NCI-H128 (cell line): ENCODE results near the gene CADPS.

Source experiments
- DNase-seq: peaks from one replicate; lab custom pipeline; 2025; ENCODE audit not compliant: unreplicated experiment; lab: John Stamatoyannopoulos, UW

Gene CADPS

DNA sequence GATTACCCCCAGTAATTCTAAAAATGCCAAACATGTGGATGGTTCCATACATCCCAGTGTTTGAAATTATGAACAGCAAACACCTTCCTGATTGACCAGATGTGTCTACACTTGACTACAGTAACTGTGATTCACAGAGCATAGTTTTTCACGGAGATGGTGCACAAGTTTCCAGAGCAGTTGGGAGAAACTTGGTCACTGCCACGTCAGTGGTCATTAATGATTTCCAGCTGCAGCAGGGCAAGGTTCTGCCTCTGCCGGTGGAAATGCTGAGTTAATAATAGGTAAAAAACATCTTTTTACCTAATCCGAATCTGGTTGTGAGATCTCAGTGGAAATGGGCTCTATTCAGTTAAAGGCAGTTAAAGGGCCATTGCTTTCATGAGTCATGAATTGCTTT lies 347.7 kb downstream of the CADPS start:
- DNase-seq, result no peak

DNA sequence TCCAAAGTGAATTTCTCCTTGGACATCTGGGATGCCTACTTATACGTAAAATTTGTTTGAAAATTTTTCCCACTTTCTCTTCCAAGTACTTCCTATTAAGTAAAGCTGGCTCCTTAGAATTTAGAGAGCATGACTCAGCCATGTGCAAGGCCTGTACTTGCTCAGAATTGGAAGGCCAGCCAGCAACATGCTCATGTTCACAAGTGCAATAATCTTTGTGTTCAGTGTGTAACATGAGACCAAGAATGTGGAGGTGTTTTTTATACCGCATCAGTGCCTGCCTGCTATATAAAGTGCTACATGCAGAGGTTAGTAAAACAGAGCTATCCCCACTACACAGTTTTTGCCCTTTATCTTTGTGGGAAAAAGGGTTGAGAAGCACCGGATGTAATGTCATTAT lies 349.9 kb downstream of the CADPS start:
- no peak for DNase-seq

DNA sequence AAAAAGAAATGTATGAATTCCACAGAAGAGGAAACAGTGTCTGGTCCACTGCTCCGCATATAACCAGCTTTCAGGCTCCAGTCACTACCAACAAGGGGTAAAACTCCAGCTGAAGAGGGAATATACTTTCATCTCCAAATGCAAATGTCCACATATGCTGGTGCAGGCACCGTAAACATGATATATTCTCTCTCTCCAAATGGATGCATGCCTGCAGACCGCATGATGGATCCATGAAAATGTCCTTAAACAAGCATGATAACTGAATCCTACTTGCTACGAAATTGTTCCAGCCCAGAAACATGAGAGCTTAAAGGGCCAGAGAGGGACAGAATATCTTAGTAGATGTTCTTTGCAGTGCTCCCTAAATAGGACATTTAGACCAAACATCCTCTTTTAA lies 351.5 kb downstream of the CADPS start:
- DNase-seq, result no peak

DNA sequence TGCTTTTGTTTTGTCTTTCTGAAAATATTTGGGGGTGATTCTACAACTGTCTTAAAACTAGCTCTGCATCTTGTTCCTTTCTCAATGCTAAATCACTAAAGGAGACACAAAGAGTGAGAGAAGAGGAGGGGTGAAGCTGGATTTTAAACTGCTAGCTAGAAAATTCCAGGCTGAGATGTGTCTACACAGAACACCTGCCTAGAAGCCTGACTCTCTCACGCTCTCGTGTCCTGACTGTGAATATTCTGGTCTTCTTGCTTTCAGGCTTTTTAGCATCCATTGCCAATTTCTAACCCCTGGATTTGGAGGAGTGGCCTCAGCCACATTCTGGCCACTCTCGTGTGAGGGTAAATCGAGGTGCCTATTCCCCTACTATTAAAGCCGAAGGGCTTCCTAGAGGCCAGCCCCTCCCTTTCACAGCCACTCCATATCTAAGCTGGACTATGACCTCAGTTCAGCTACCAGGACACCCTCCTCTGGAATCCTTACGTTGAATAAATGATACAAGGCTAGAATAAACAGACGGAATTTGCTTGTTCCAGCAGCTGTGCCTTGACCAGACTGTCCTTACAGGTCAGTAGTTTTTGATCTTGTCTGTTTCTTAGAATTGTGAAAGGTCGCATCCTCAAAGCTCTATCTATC lies 353.6 kb downstream of the CADPS start:
- no peak for DNase-seq

DNA sequence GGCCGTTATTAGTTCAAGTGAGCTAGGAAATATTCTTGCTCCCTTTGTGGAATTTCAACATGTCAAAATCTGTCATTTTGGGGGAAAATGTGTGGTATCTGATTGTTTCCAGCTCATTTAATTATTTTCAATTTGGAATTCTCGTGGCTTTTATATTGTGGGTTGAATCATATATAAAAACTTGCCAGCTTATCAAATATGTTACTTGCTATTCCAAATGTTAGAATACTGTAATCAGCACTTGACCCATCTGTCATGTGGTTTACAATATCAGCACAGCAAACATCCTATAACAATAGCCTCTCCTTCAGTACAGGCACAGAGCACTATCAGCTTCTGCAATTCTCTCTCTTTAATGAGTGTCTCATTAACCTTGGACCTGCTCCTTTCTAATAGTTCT lies 371.7 kb downstream of the CADPS start:
- DNase-seq, result no peak

DNA sequence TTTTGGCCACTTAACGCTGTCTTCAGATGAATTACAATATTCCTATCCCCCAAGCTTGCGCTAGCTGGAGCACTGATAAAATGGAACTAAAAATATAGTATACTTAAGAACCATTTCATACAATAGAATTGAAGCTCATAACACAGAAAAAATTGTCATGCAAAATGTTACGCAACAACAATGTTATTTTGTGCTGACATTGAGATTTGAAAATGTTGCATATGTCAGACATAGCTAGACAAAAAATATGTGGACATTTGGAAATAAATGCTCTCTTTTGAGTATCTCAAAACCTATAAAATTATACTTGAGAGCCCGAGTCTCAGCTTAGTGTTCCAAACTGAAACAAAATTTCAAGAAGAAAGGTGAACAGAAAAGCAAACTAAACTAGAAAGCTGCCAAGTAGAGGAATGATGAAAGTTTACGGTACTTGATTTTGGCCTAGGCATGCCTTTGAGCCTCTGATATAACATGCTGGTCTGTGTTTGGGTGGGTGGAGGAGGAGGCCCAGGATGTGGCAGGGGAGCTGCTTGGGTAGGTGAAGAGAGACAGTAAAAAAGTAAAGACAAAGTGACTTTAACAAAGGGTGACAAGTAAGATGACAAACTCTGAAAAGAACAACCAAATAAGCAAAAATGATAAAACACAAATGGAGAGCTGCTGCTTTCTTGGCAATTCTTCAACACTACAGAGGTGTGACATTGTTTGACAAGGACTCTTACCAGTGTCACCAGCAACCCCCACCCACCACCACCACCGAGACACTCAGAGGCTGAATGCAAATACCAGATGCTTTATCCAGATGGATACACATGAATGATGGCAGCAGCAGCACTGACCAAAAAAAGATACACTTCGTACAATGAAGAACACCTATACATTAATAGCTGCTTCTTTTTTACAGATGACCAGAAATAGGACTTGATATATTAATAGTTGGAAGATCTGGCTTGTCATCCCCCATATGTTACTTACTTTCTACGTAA lies 372.6 kb downstream of the CADPS start:
- DNase-seq, result no peak

DNA sequence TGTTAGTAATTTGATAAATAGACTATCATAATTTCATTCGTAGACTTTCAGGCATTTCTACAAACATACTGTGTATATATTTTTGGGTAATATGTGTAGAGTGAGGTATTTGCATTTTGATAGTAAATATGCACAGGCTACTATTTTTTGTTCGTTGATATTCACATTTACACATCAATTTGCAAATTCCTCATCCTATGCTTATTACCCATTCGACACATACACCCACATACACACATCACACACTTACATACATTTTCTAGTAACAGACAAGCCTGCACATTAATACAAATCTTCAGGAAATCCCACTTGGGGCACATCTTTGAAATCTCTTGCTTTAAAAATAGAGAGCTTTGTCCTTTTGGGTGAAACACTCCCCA lies 373.9 kb downstream of the CADPS start:
- DNase-seq, result no peak

DNA sequence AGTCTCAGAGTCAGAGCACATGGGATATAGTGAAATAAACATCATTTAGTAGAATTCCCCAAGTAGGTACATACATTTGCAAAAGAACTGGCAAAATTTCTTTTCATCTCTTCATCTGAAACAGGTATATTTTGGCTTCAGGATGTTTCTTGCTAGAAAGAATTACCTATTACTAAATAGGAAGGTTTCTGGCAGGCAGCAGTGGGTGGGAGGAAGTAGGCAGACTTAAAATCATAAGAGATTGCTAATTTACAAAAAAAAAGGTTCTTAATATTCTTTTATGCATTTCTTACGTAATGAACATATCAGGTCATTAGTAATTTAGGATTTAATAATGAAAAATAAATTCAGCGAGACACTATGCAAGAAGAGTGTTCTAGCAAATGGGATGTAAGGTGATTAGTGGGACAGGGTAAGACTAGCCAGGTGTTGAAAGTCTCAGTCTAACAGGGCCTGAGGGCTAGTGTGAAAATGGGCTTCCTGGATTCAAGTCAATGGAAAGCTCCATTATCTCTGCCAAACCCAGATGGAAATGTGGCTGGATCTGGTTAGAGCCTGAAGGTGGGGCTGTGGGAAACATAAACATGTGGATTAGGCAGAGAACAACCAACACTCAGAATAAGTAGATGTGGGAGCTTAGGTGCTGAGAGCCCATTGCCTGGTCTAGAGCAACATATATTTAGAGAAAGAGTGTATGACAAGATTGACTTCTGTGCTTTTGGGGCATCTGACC lies 374.5 kb downstream of the CADPS start:
- no peak for DNase-seq

DNA sequence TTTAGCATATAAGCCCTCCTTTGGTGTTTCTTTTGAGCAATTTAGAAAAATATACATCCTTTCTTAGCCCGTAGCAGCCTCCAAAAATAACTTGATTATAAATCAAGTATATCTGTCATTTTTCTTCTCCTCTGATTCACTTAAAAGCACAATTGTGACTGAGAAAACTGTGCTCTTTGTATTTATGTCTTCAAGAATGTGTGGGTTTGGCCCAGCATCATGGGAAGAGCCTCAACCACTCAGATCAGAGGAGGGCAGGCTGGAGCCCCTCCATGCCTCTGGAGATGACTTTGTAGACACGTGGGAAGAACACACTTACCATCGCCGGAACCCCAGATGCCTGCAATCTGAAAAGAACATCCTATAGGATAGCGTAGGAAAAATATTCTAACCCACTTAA lies 378.1 kb downstream of the CADPS start:
- no peak for DNase-seq

DNA sequence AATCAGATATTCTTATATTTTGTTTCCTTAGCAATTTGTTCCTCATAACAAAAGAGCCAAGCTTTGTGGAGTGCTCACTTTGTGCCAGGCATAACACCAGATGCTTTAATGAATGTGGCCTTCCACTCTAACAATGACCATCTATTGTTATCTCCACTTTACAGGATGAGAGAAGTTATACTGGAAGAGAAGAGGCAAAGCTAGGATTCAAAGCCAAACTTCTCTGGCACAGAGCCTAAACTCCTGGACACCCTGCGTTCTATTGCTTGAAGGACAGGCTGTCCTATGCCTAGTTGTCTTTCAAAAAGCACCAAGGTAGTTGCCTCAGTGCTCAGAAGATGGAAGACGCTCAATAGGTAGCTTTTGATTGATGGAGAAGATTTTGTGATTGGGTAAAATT lies 378.7 kb downstream of the CADPS start:
- no peak for DNase-seq

DNA sequence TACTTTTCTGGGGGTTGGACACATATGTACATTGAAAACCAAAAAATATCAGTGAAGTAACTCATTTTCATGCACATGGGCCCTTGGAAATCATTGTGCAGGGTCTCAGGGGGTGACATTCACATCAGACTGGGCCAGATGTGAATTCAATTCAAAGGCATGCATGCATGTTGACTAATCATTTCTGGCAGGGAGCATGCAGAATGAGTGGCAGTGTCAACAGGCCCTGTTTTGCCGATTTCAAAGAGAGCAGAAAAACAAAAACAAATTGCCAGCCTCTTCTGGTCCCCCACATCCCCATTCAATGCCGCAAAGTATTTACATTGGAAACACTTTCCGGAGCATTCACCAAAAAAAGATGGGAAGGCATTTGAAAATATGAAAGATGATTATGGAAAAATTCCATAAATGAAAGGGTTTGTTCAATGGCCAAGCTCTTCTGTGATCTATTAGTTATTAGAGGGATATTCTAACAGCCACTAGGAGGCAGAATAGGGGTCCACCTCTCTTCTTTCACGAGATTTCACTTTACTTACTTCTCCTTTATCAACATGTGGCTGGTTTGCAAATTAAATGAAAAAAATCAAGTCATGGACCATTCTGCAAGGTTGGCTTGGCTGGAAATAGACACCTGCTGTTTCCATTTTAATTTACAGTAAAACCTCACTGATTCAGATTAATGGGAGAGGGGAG lies 382.0 kb downstream of the CADPS start:
- DNase-seq, result no peak

DNA sequence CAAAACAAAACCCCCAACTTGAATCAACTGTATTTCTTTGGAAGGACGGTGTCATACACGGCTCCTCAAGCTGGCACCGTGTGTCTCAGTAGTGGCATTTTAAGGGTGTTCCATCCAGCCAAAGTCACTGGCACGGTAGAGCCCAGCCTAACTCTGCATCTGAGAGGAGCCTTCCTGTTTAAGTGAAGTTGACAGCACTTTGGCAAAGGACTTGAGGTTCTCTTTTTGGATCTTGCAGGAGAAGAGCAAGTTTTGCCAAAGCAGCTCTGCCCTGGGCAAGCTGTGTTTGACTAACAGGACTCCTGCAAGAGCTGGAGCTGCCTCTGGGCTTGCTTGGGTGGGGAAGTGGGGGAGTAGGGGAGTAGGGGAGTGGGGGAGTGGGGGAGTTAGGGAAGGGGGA lies 392.3 kb downstream of the CADPS start:
- no peak for DNase-seq

DNA sequence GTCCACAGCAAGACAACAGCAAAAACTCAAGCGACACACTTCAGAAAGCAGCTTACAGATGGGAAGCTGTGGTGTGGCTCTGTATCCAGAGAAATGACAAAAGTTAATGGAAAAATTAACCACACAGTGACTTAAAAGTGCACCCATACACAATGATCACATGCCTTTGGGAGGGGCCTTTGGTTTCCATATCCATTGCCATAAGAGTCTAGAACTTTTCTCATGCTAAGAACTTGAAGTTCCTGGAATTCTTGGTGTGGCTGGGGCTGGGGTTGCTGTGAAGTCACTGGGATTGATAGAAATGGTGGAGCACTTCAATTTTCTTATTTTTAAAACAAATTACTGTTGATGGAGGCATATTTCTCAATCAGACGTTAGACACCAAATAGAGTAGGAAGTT lies 393.3 kb downstream of the CADPS start:
- no peak for DNase-seq

DNA sequence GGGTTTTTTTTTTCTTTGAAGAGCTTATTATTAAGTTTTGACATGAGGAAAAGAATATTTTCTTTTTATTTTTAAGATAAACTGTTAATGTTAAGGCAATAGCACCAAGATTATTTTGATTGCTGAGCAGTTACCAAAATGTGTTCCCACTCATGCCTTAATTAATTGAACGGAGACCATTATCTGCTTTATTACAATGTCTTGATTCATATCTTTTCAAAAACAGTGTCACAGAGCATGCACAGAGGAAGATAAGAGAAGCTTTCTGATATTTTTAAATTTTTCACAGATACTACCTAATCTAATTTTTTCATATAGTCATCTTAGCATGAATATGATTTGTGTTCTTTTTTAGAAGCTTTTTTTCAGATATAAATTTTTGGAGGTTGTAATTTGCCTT lies 395.2 kb downstream of the CADPS start:
- DNase-seq, result no peak

DNA sequence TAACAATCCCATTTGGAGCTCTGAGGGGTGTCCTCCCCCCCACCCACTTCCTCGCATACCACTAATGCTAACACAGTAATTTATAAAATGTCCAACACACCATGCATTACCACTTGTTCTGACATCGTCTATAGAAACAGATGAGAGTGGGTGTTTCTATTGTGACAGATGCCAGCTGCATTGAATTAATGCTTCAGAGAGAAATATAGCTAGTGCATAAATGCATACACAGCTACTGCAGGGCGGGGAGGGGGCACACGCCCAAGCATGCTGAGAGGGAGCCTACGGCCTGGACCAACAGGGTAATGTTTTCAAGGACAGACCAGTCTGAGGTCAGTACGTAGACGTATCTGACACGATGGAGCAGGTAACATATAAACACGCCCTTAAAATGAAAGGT lies 395.9 kb downstream of the CADPS start:
- DNase-seq, result no peak

DNA sequence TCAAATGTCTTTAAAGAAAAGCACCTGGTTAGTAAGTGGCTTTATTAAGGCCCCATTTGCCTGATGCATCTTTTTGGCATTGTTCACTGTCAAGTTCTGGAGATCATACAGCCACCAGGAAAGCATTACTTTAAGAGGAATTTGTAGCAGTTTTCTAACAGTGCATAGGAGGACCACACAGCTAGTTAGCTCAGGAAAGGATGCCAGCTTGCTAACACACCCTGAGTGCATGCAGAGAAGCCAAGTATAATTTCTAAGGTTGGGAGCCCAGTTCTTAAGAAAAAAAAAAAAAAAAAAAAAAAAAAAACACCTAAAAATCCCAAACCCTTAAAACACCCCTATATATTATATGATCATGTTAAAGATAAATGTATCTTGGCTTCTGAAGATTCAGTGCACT lies 399.9 kb downstream of the CADPS start:
- no peak for DNase-seq

DNA sequence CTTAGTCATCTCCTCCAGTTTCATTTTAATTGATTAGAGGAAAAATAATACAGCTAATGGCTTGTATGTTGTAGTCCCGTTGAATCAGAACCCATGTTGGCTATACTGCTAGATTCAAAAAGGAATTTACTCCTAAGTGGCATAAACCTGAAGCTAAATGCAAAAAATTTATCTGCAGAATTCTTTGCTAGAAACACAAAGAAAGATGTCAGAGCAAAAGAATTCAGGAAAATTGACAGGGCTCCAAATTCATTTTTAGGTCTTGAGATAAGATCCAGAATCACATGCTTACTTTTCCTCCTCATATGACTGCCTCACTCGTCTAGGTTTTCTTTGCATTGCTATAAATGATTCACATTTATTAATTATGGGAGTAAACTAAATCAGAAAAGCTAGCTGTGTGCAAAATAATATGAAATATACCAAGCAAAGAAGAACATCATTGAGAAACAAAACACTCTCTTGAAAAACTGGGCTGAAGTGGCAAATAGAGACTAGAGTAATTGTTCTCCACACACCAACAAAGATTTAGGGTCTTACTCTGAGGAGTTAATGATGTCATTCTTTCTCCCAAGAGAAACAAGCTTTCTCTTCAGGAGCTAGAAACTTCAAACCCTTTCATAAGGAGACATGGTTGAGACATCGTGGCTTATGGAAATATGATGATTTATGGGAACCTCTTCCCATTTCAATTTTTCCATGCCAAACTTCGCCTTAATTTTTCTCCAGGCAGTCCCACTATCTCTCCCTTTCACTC lies 407.1 kb downstream of the CADPS start:
- DNase-seq, result no peak

DNA sequence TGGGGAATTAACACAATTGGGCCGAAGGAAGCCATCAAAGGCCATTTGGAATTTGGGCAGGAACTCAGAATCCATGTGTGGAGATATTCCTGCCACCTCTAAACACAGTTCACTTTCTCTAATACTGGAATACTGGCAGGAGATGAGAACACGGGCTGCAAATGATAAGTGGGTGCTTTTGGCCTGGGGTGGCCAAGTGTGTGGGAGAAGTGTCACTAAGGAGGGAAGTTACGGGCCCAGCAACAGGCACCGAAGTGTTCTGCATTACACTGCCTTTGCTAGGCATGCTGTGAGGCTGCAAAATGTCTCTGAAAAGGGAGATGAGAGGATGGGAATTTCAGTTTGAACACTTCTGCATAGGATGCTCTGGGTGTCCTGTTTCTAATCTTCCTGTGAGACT lies 412.4 kb downstream of the CADPS start:
- DNase-seq, result no peak

DNA sequence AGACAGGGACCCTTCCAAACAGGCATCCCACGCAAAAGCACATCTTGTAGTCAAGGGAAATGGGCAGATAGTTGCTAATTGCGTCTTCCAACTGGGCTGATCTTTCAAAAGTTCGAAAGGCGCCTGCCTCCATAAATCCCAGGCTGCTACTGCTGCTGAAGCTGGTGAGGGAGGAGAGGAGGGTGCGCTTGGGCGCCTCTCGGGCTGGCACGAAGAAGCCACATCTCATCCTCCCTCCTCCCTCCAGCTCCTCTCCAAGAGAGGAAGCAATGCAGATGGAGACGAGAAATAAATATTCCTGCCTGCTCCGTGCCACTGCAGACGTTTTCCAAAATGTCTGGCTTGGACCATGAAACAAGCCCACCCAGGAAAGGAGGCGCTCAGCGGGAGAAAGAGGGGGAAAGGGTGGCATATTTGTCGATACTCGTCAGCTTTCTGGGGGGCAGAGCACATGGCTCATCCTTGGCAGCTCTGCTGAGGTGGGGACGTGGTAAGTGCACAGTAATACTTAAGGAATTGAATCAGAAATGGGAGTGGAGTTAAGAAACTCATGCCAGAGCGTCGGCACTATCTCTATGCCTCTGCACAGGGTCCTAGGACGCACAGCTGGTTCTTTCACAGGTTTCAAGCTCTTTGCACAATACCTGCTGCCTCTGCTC lies 413.0 kb downstream of the CADPS start:
- no peak for DNase-seq

DNA sequence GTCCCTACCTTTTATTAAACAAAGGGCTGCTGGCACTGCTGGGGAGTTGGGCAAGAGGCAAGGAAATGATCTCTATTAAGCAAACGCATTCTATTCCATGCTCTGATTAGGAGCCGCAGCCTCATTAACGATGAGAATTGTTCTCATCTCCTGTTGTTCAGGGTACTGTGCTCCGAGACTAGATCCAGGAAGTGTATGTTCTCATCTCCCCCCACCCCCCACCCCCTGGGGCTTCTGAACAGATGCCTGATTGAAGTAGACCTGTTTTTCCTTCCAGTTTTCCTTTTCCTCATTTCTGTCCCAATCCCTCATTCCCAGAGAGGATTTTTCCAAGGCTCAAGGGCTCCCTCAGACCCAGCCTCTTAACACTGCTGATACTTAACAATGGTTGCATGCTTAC lies 420.3 kb downstream of the CADPS start:
- no peak for DNase-seq
